ENCODE measurements around the gene GPC6.

DNA sequence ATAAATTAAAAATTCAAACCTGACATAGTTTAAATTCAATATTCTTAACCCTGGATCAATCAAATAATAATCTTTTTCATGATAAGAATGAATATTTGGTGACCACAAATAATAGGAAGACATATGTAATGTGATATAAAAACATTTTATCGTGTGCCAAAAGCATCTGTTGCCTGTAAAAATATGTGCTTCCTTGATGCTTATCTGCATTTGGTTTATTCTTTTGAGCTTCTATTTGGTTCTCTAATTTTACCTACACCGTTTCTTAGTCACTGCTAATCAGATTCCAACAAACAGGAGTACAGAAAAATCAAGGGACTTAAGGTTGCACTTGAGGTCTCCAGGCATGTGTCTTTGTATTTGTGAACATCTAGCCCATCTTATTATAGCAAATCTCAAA, 978.3 kb downstream of the GPC6 start:
- TF ChIP-seq, protein P1, sequence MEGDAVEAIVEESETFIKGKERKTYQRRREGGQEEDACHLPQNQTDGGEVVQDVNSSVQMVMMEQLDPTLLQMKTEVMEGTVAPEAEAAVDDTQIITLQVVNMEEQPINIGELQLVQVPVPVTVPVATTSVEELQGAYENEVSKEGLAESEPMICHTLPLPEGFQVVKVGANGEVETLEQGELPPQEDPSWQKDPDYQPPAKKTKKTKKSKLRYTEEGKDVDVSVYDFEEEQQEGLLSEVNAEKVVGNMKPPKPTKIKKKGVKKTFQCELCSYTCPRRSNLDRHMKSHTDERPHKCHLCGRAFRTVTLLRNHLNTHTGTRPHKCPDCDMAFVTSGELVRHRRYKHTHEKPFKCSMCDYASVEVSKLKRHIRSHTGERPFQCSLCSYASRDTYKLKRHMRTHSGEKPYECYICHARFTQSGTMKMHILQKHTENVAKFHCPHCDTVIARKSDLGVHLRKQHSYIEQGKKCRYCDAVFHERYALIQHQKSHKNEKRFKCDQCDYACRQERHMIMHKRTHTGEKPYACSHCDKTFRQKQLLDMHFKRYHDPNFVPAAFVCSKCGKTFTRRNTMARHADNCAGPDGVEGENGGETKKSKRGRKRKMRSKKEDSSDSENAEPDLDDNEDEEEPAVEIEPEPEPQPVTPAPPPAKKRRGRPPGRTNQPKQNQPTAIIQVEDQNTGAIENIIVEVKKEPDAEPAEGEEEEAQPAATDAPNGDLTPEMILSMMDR (IDR thresholded peaks at IDR 0.05; ENCODE audit: insufficient read depth, low read depth, low read length): no peak
- no peak for TF ChIP-seq EZH2 (IDR thresholded peaks at IDR 0.05; ENCODE audit: insufficient read depth, low read length)

Data from astrocyte (in vitro differentiated cells and primary cell).